ENCODE results near the gene PXYLP1.

PXYLP1 gene

GRCh38 chr3:141229132-141229531, 2.5 kb upstream of the PXYLP1 start:
- no peak for FAIRE-seq

- FAIRE-seq, result no peak
Measured at GRCh38 chr3:141230293-141230692, 1.3 kb upstream of the PXYLP1 start.

- FAIRE-seq, result no peak
Measured at GRCh38 chr3:141231952-141232823, 563 bp downstream of the PXYLP1 start.

- FAIRE-seq, result no peak
Measured at GRCh38 chr3:141233457-141234161, 2.0 kb downstream of the PXYLP1 start.

- no peak for FAIRE-seq
Measured at GRCh38 chr3:141234283-141234682, 2.7 kb downstream of the PXYLP1 start.

- FAIRE-seq, result no peak
Measured at GRCh38 chr3:141235661-141236171, 4.1 kb downstream of the PXYLP1 start.

GRCh38 chr3:141236361-141236760, 4.7 kb downstream of the PXYLP1 start:
- FAIRE-seq, result no peak

- FAIRE-seq, result no peak
Measured at GRCh38 chr3:141237701-141238521, 6.3 kb downstream of the PXYLP1 start.

- no peak for FAIRE-seq
Measured at GRCh38 chr3:141239511-141240281, 8.1 kb downstream of the PXYLP1 start.

GRCh38 chr3:141240286-141240685, 8.7 kb downstream of the PXYLP1 start:
- FAIRE-seq, result no peak

- no peak for FAIRE-seq
Measured at GRCh38 chr3:141240687-141241615, 9.3 kb downstream of the PXYLP1 start.

- no peak for FAIRE-seq
Measured at GRCh38 chr3:141241616-141242376, 10.2 kb downstream of the PXYLP1 start.

- FAIRE-seq, result no peak
Measured at GRCh38 chr3:141242377-141243092, 10.9 kb downstream of the PXYLP1 start.

GRCh38 chr3:141243271-141243707, 11.7 kb downstream of the PXYLP1 start:
- no peak for FAIRE-seq

GRCh38 chr3:141246224-141246957, 14.8 kb downstream of the PXYLP1 start:
- FAIRE-seq, result no peak

GRCh38 chr3:141246958-141247301, 15.3 kb downstream of the PXYLP1 start:
- no peak for FAIRE-seq

- no peak for FAIRE-seq
Measured at GRCh38 chr3:141248064-141248463, 16.4 kb downstream of the PXYLP1 start.

GRCh38 chr3:141249041-141249440, 17.4 kb downstream of the PXYLP1 start:
- FAIRE-seq, result no peak

- FAIRE-seq, result no peak
Measured at GRCh38 chr3:141250342-141250741, 18.7 kb downstream of the PXYLP1 start.
